ENCODE measurements around the gene CYP46A1.

DNA sequence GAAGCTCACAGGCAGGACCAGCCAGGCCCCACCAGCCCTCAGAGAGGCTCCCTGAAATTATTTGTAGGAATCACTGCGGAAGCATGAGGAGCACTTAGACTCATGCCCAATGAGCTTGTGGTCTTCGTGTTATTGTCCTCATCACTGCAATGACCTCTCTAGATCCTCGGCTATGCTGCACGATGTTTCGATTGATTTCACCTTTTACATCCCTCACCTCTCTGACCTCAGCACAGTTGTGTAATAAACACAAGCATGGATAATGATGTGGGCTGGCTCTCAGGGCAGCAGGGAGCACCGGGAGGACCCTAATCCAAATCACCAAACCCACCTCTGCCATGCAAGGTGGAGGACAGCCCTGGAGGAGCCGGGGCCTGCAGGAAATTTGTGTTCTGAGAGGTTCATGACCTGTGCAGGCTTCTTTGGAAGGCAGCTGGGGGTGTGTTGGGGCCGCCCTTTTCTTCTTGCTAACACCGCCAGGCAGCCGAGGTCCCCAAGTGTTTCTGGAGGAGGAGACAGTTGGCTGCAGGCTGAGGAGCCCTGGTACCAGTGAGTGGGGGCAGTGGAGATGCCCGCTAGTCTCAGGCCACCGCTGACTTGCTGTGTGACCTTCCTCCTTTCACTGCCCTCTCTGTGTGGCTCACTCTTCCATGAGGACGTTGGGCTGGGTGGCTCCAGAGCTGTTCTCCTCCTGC, 79.6 kb downstream of the CYP46A1 start:
- TF ChIP-seq, protein P1, sequence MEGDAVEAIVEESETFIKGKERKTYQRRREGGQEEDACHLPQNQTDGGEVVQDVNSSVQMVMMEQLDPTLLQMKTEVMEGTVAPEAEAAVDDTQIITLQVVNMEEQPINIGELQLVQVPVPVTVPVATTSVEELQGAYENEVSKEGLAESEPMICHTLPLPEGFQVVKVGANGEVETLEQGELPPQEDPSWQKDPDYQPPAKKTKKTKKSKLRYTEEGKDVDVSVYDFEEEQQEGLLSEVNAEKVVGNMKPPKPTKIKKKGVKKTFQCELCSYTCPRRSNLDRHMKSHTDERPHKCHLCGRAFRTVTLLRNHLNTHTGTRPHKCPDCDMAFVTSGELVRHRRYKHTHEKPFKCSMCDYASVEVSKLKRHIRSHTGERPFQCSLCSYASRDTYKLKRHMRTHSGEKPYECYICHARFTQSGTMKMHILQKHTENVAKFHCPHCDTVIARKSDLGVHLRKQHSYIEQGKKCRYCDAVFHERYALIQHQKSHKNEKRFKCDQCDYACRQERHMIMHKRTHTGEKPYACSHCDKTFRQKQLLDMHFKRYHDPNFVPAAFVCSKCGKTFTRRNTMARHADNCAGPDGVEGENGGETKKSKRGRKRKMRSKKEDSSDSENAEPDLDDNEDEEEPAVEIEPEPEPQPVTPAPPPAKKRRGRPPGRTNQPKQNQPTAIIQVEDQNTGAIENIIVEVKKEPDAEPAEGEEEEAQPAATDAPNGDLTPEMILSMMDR (conservative IDR thresholded peaks at IDR 0.05 in 1 of 2, IDR thresholded peaks at IDR 0.05 in 1 of 2; ENCODE audit: low read depth in 1 of 2, low read length in 2 of 2): no peak
- no peak for TF ChIP-seq EZH2 (IDR thresholded peaks at IDR 0.05; ENCODE audit: low read length, missing control alignments)
